Activated CD4-positive, alpha-beta T cell treated with anti-CD3 and anti-CD28 coated beads, Interleukin-2, amount 10 ng/mL, durations not matched to agents 24 days and 14 days (primary cell): Measurements from ENCODE around the gene BNIP3. TPM values are rescaled to one million over a fixed set of nuclear protein-coding genes. Genes with fewer than 3 reads are reported as not detected.
A peak's percentile ranks its signal among the peaks of the same experiment; 100 is the strongest.

Experiments used
- DNase-seq: peaks from one replicate; pipeline ENCODE4 v3.0.0; 2022
- H3K27ac Mint-ChIP-seq: one replicate; pipeline ENCODE4 v1.8.0; 2022; ENCODE audit warnings: mild to moderate bottlenecking, mixed read lengths
- H3K27me3 Mint-ChIP-seq: one replicate; pipeline ENCODE4 v1.8.0; 2022; ENCODE audit warnings: mixed read lengths
- H3K36me3 Mint-ChIP-seq: one replicate; pipeline ENCODE4 v1.8.0; 2022; ENCODE audit warnings: low read depth, mild to moderate bottlenecking, mixed read lengths
- H3K4me1 Mint-ChIP-seq: one replicate; pipeline ENCODE4 v1.8.0; 2021; ENCODE audit warnings: mixed read lengths
- H3K4me3 Mint-ChIP-seq: one replicate; pipeline ENCODE4 v1.8.0; 2022; ENCODE audit warnings: mild to moderate bottlenecking, moderate library complexity, mixed read lengths
- H3K9me3 Mint-ChIP-seq: one replicate; pipeline ENCODE4 v1.8.0; 2021; ENCODE audit warnings: mixed read lengths
- intact Hi-C: fragments of 100-400 bp; cut with micrococcal nuclease; formaldehyde crosslinking; loops from one replicate; pipeline ENCODE4 v1.15.1; 2023
- total RNA-seq: library from RNA; stranded (reverse); gene quantifications from 2 replicates; pipeline ENCODE4 v1.2.3, GENCODE V29; 2022

Gene BNIP3
- total RNA-seq, 1 donor from 2014 or later = 94.4 TPM

GRCh38 chr10:131979336-131979735, 2.4 kb downstream of the BNIP3 start:
- Mint-ChIP-seq H3K4me1 (peaks cover 59% of the 10 kb centered on the region), H3K27me3 (peaks cover 8% of the 10 kb centered on the region), H3K4me3 (peak overlapping the region; percentile 90), H3K9me3 (no peaks in the 10 kb centered on the region), H3K27ac (peak overlapping the region; percentile 69), H3K36me3 (peaks cover 50% of the 10 kb centered on the region)
- intact Hi-C loops = no loop called here
- no peak for DNase-seq

DNA sequence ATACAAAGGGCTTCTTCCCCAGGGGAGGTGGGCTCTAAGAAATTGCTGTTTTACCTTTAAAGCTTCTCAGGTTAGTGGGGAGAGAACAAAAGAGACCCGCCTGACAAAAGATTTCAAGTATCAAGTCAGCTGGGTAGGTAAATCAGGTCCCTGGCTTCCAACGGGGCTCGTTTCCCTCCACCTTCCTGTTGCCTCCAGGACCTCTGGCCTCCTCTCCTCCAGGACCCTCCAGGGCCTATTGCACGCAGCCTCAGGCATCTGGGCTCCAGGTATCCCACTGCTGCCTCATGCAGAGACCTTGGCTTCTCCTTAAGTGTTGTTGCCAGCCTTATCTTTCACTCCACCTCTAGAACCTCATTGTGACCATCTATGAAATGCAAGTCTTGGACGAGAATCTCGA, 2.9 kb downstream of the BNIP3 start:
- Mint-ChIP-seq H3K4me3 (peak overlapping the region; percentile 90), H3K27me3 (peaks cover 8% of the 10 kb centered on the region), H3K9me3 (no peaks in the 10 kb centered on the region), H3K36me3 (peaks cover 53% of the 10 kb centered on the region), H3K4me1 (peaks cover 62% of the 10 kb centered on the region), H3K27ac (no peak overlapping the region)
- intact Hi-C loops = no loop called here
- DNase-seq = no peak

DNA sequence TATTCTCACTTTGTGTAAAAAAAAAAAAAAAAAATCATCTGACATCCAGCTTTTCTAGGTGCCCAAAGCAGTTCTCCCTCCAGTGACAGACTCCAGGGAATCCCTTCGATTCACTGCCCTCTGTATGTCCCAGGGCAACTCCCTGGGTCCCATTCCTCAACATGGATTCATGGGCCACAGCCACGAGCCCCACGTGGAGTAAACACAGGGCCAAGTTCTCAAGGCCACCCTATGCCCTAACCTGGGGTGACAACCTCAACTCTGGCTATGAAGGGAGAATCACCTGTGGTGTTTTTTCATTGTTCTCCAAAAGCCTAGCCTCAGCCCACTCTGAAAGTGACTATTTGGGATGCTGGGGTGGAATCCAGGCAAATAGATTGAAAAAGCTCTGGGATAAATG, 3.4 kb downstream of the BNIP3 start:
- intact Hi-C loops = no loop called here
- peaks cover 67% of the 10 kb centered on the region for H3K4me1 Mint-ChIP-seq
- H3K27me3 Mint-ChIP-seq = peaks cover 6% of the 10 kb centered on the region
- H3K27ac Mint-ChIP-seq = peak overlapping the region; percentile 5
- peak overlapping the region; percentile 60 for H3K4me3 Mint-ChIP-seq
- H3K36me3 Mint-ChIP-seq = peaks cover 53% of the 10 kb centered on the region
- H3K9me3 Mint-ChIP-seq = no peaks in the 10 kb centered on the region
- DNase-seq = no peak

DNA sequence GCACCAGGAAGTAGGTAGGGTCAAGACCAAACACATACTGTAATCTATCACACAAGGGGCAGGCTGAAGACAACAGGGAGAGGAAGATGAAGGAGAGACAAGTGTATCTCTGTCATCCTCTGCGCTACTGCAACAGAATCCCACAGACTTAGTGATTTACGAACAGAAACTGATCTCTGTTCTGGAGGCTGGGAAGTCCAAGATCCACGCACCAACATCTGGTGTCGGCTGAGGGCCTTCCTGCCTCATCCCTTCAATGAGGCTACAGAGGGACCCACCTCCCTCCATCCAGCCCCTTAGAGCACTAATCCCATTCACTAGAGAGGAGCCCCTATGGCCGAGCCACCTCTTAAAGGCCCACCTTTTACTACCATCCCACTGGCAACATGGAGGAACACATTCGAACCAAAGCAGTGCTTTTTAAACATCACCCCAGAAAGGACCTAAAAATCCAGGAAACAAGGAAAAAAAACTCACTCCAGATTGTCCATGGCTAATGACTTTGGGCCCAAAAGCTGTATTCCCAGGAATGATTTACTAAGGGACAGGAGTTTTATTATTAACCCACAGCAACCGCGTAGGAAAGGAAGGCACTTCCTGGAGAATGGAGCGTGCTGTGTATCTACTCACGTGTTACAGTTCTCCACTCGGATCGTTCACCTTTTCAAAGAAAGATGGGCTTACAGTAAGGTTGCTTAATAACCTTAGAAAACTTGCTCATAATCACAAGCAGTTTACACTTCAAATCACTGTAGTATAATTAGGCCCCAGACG, 4.2 kb downstream of the BNIP3 start:
- no peak for DNase-seq
- Mint-ChIP-seq H3K36me3 (peaks cover 57% of the 10 kb centered on the region), H3K4me3 (peak overlapping the region; percentile 60), H3K27ac (peak overlapping the region; percentile 61), H3K27me3 (no peaks in the 10 kb centered on the region), H3K4me1 (peaks cover 72% of the 10 kb centered on the region), H3K9me3 (no peaks in the 10 kb centered on the region)
- intact Hi-C loops = no loop called here

DNA sequence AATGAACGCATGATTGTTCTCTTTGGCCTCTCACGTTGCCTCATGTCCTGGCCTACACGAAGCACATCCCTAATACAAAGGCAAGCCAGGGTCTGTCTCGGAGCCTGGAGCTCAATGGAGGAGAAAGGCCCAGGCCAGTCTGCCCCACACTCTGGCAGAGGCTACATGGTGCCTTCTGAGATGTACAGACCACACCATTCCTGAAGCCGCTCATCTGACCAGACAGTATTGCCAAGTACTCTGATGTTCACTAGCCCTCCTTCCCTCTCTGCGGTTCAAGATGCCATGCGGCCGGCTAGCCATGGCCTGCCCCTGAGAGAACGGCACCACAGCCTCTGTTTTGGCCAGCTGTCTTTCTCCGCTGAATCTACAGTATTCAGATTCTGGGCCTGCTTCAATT, 5.9 kb downstream of the BNIP3 start:
- Mint-ChIP-seq H3K36me3 (peaks cover 67% of the 10 kb centered on the region), H3K4me1 (peaks cover 81% of the 10 kb centered on the region), H3K27me3 (no peaks in the 10 kb centered on the region), H3K27ac (peak overlapping the region; percentile 64), H3K9me3 (no peaks in the 10 kb centered on the region), H3K4me3 (peak overlapping the region; percentile 60)
- no peak for DNase-seq
- intact Hi-C loops = no loop called here

GRCh38 chr10:131975003-131975402, 6.7 kb downstream of the BNIP3 start:
- H3K27me3 Mint-ChIP-seq = no peaks in the 10 kb centered on the region

GRCh38 chr10:131974034-131974817, 7.5 kb downstream of the BNIP3 start:
- Mint-ChIP-seq H3K4me1 (peaks cover 75% of the 10 kb centered on the region), H3K36me3 (peaks cover 72% of the 10 kb centered on the region), H3K27me3 (no peaks in the 10 kb centered on the region), H3K4me3 (peak overlapping the region; percentile 81), H3K27ac (peak overlapping the region; percentile 90), H3K9me3 (no peaks in the 10 kb centered on the region)
- intact Hi-C loops = no loop called here
- no peak for DNase-seq

More at GRCh38 chr10:131975003-131975402, 6.7 kb downstream of the BNIP3 start:
- peak overlapping the region; percentile 60 for H3K4me3 Mint-ChIP-seq
- no peaks in the 10 kb centered on the region for H3K9me3 Mint-ChIP-seq
- DNase-seq = no peak
- intact Hi-C loops = no loop called here
- peak overlapping the region; percentile 22 for H3K27ac Mint-ChIP-seq
- H3K36me3 Mint-ChIP-seq = peaks cover 74% of the 10 kb centered on the region
- peaks cover 81% of the 10 kb centered on the region for H3K4me1 Mint-ChIP-seq

- peak overlapping the region; percentile 90 for H3K27ac Mint-ChIP-seq
- H3K36me3 Mint-ChIP-seq = peaks cover 75% of the 10 kb centered on the region
- H3K27me3 Mint-ChIP-seq = no peaks in the 10 kb centered on the region
- no peaks in the 10 kb centered on the region for H3K9me3 Mint-ChIP-seq
- intact Hi-C loops = loop anchor here (2.0 kb wide), 1 partner anchor 73 kb away; the partner anchor contains the start of gene PPP2R2D
- no peak for DNase-seq
- H3K4me3 Mint-ChIP-seq = peak overlapping the region; percentile 81
- H3K4me1 Mint-ChIP-seq = peaks cover 70% of the 10 kb centered on the region
Observed at GRCh38 chr10:131973160-131973951, 8.4 kb downstream of the BNIP3 start.

DNA sequence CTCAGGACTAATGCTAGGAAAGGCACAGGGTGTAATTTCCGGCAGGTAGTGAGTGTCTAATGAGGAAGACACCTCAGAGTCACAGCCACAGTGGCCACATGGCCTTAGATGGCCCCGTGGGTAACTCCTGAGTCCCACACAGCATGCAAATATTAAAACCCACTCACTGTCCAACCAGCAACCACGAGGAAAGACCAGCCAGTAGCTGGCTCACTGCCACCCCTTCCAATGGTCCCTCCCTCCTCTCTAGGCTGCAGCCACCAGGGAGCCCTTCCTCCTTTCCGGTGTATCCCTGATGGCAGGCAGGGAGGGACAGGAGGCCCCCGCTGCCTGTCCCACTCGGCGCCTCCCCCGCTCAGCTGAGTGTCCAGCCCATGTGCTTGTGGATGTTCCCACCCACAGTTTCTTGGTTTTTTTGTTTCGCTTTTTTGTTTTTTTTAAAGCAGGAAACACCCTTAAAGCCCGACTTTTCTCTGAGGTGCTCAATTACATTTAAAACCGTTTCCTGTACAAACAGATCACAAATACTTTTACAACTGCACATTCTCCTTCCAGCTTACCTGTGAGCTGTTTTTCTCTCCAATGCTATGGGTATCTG, 9.2 kb downstream of the BNIP3 start:
- intact Hi-C loops = loop anchor here (1.0 to 2.0 kb wide), 2 partner anchors 9 to 72 kb away; partner anchors contain the start of genes BNIP3 and PPP2R2D
- Mint-ChIP-seq H3K4me1 (peaks cover 63% of the 10 kb centered on the region), H3K4me3 (peak overlapping the region; percentile 81), H3K9me3 (no peaks in the 10 kb centered on the region), H3K27me3 (no peaks in the 10 kb centered on the region), H3K27ac (peak overlapping the region; percentile 90), H3K36me3 (peaks cover 69% of the 10 kb centered on the region)
- peak; percentile 86 for DNase-seq

- no peak for DNase-seq
- H3K27ac Mint-ChIP-seq = peak overlapping the region; percentile 66
- H3K9me3 Mint-ChIP-seq = no peaks in the 10 kb centered on the region
- intact Hi-C loops = no loop called here
- peaks cover 68% of the 10 kb centered on the region for H3K36me3 Mint-ChIP-seq
- no peaks in the 10 kb centered on the region for H3K27me3 Mint-ChIP-seq
- H3K4me1 Mint-ChIP-seq = peaks cover 53% of the 10 kb centered on the region
- peak overlapping the region; percentile 81 for H3K4me3 Mint-ChIP-seq
Observed at GRCh38 chr10:131971591-131971990, 10.1 kb downstream of the BNIP3 start.

GRCh38 chr10:131970946-131971345, 10.8 kb downstream of the BNIP3 start:
- peaks cover 64% of the 10 kb centered on the region for H3K36me3 Mint-ChIP-seq
- H3K4me3 Mint-ChIP-seq = no peak overlapping the region
- H3K27me3 Mint-ChIP-seq = no peaks in the 10 kb centered on the region
- peak overlapping the region; percentile 66 for H3K27ac Mint-ChIP-seq
- no peak for DNase-seq
- H3K9me3 Mint-ChIP-seq = no peaks in the 10 kb centered on the region
- H3K4me1 Mint-ChIP-seq = peaks cover 46% of the 10 kb centered on the region
- intact Hi-C loops = no loop called here

DNA sequence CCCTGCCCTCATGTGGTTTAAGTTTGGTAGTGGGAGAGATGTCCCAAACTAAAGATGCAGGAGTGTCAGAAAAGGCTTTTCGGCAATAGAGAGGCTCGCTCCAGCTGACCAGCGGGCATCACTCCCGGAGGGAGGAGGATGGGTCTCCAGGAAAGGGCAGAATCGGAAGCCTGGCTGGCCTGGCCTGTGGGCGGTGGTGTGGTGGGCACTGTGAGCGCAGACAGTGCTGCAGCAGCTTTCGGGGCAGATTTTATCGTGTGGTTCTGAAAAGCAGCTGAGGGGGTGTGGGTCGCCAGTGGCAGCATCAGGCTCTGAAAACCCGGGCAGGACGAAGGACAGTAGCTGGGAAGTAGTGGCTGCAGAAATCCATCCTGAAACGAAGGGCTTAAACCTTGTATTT, 12.8 kb downstream of the BNIP3 start:
- Mint-ChIP-seq H3K4me1 (peaks cover 38% of the 10 kb centered on the region), H3K36me3 (peaks cover 57% of the 10 kb centered on the region), H3K4me3 (no peak overlapping the region), H3K9me3 (no peaks in the 10 kb centered on the region), H3K27ac (no peak overlapping the region), H3K27me3 (no peaks in the 10 kb centered on the region)
- intact Hi-C loops = no loop called here
- DNase-seq = no peak

GRCh38 chr10:131964298-131964697, 17.4 kb downstream of the BNIP3 start:
- peaks cover 14% of the 10 kb centered on the region for H3K4me1 Mint-ChIP-seq
- no peaks in the 10 kb centered on the region for H3K9me3 Mint-ChIP-seq
- peaks cover 29% of the 10 kb centered on the region for H3K36me3 Mint-ChIP-seq
- intact Hi-C loops = no loop called here
- no peak overlapping the region for H3K4me3 Mint-ChIP-seq
- DNase-seq = no peak
- no peak overlapping the region for H3K27ac Mint-ChIP-seq
- H3K27me3 Mint-ChIP-seq = no peaks in the 10 kb centered on the region
